Mesothelial cell of epicardium (in vitro differentiated cells): ENCODE results near the gene VPS33B. TPM values are rescaled to one million over a fixed set of nuclear protein-coding genes. Genes with fewer than 3 reads are reported as not detected.

Source experiments
- DNase-seq, 2 experiments: peaks; one replicate each; pipeline ENCODE4 v3.0.0; 2021; ENCODE audit warnings: low spot score in 2 of 2; ENCODE audit not compliant: unreplicated experiment in 2 of 2
- H3K27ac Mint-ChIP-seq: 2 replicates; pipeline ENCODE4 v1.8.0; 2021; ENCODE audit warnings: mixed read lengths
- H3K27me3 Mint-ChIP-seq: 2 replicates; pipeline ENCODE4 v1.8.0; 2021; ENCODE audit warnings: low read depth, mixed read lengths
- H3K36me3 Mint-ChIP-seq: 2 replicates; pipeline ENCODE4 v1.8.0; 2021; ENCODE audit warnings: mixed read lengths
- H3K4me1 Mint-ChIP-seq: 2 replicates; pipeline ENCODE4 v1.8.0; 2021; ENCODE audit warnings: mixed read lengths
- H3K4me3 Mint-ChIP-seq: 2 replicates; pipeline ENCODE4 v1.8.0; 2021; ENCODE audit warnings: mild to moderate bottlenecking, moderate library complexity, mixed read lengths
- H3K9me3 Mint-ChIP-seq: 2 replicates; pipeline ENCODE4 v1.8.0; 2021; ENCODE audit warnings: mixed read lengths
- total RNA-seq: library from RNA; stranded (reverse); gene quantifications from 3 replicates; pipeline ENCODE4 v1.2.1, GENCODE V29; 2021
- TF ChIP-seq, protein P1 (sequence below): fragments of 200-600 bp; sonication (generic); IDR thresholded peaks from one replicate; pipeline ENCODE4 v1.5.0; 2021; ENCODE audit warnings: antibody characterized with exemption; ENCODE audit not compliant: unreplicated experiment

Gene VPS33B
- 21.7 to 26.2 TPM (median 25.2 TPM) in 3 replicates for total RNA-seq

DNA sequence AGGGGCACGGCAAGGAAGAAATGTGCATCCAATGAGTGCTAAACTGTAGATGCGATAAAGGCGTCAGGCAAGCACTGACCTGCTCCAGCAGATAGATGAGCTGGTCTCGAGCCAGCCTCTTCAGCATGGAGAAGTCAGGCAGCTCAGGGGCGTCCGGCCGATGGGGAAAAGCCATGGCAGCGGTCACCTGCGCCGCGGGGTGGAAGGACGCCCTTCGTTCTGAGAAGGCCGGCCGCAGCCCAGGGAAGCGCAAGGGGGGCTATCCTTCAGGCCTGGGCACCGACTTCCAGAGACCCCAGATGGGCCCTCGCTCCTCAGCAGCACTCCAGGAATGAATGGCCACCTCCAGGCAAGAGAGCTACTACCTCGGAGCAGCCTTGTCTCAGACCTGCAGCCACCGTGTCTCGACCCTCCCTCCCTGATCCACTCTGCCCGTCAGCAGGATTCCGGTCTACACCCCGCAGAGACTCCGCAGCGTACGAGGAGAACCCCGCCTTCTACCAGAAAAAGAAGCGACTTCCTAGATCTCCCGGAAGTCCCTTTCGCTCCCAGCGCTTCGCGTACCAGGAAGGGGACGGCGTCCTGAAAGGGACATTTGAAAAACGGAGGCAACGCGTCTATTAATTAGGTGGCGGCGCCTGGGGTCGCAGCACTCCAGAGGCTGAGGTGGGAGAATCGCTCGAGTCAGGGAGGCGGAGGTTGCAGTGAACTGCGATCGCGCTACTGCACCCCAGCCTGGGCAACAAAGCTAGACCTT, at the start of gene VPS33B:
TSS of gene VPS33B (minus strand) at position 520 of the 757 bp plus-strand sequence. CDS start at position 175, 345 bp downstream.
- Mint-ChIP-seq H3K27ac (peak within 1 kb of the TSS; percentile 90), H3K36me3 (no peaks in the 10 kb centered on the region), H3K27me3 (no peaks in the 10 kb centered on the region), H3K4me3 (peak within 1 kb of the TSS; percentile 95), H3K9me3 (no peaks in the 10 kb centered on the region), H3K4me1 (peaks cover 21% of the 10 kb centered on the region)
- peak; percentile 41 to 73 for DNase-seq
- TF ChIP-seq, protein P1, sequence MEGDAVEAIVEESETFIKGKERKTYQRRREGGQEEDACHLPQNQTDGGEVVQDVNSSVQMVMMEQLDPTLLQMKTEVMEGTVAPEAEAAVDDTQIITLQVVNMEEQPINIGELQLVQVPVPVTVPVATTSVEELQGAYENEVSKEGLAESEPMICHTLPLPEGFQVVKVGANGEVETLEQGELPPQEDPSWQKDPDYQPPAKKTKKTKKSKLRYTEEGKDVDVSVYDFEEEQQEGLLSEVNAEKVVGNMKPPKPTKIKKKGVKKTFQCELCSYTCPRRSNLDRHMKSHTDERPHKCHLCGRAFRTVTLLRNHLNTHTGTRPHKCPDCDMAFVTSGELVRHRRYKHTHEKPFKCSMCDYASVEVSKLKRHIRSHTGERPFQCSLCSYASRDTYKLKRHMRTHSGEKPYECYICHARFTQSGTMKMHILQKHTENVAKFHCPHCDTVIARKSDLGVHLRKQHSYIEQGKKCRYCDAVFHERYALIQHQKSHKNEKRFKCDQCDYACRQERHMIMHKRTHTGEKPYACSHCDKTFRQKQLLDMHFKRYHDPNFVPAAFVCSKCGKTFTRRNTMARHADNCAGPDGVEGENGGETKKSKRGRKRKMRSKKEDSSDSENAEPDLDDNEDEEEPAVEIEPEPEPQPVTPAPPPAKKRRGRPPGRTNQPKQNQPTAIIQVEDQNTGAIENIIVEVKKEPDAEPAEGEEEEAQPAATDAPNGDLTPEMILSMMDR, result no peak

DNA sequence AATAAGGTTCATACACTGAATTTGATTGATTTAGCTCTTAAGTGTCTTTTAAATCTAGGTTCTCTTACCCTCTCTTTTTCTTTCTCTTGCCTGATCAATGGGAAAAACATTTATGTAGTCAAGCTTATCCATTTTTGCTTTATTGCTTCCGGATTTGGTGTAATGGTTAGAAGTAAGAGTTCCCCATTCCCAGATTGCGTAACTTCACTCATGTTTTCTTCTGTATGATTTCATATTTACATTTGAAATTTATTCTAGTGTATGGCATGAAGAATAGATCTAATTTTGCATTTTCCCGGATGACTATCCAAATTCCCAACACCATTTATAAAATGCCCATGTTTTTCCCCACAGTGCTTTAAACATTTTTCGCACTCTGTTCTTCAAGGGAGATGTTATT, 49.8 kb upstream of the VPS33B start:
- no peak overlapping the region for H3K27ac Mint-ChIP-seq
- no peak for DNase-seq
- TF ChIP-seq, protein P1, result no peak
- H3K4me1 Mint-ChIP-seq, result no peaks in the 10 kb centered on the region
- H3K36me3 Mint-ChIP-seq, result no peaks in the 10 kb centered on the region
- H3K4me3 Mint-ChIP-seq, result no peak overlapping the region
- H3K9me3 Mint-ChIP-seq, result no peaks in the 10 kb centered on the region
- peaks cover 39% of the 10 kb centered on the region for H3K27me3 Mint-ChIP-seq

DNA sequence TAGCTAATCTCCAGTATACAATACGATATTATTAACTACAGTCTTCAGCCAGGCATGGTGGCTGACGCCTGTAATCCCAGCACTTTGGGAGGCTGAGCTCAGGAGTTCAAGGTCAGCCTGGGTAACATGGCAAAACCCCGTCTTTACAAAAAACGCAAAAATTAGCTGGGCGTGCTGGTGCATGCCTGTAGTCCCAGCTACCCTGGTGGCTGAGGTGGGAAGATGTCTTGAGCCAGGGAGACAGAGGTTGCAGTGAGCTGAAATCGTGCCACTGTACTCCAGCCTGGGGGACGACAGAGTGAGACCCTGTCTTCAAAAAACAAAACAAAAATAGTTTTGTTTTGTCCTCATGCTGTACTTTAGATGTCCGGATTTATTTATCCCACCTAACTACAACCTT, 48.5 kb upstream of the VPS33B start:
- TF ChIP-seq, protein P1, result no peak
- no peak overlapping the region for H3K27ac Mint-ChIP-seq
- H3K4me3 Mint-ChIP-seq, result no peak overlapping the region
- H3K4me1 Mint-ChIP-seq, result no peaks in the 10 kb centered on the region
- H3K9me3 Mint-ChIP-seq, result no peaks in the 10 kb centered on the region
- no peaks in the 10 kb centered on the region for H3K36me3 Mint-ChIP-seq
- H3K27me3 Mint-ChIP-seq, result peaks cover 52% of the 10 kb centered on the region
- DNase-seq, result no peak

DNA sequence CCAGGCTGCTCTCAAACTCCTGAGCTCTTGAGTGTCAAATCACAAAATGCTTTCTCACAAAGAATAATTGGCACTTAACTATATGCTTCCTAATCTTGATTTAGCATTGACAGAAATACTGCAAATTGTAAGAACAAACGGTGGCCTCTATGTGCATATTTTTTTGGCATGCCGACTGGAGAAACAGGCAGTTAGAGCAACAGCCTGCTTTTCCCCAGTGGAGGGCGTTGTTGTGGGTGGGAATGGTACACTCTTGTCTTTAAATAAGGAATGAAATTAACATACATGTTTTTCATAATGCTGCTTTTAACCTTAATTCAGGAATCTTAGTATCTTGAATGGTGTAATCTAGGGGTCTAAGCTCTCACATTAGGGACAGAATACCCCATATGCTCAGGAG, 46.6 kb upstream of the VPS33B start:
- Mint-ChIP-seq H3K4me3 (no peak overlapping the region), H3K27ac (no peak overlapping the region), H3K9me3 (no peaks in the 10 kb centered on the region), H3K36me3 (no peaks in the 10 kb centered on the region), H3K27me3 (peaks cover 50% of the 10 kb centered on the region), H3K4me1 (no peaks in the 10 kb centered on the region)
- TF ChIP-seq, protein P1, result no peak
- no peak for DNase-seq

DNA sequence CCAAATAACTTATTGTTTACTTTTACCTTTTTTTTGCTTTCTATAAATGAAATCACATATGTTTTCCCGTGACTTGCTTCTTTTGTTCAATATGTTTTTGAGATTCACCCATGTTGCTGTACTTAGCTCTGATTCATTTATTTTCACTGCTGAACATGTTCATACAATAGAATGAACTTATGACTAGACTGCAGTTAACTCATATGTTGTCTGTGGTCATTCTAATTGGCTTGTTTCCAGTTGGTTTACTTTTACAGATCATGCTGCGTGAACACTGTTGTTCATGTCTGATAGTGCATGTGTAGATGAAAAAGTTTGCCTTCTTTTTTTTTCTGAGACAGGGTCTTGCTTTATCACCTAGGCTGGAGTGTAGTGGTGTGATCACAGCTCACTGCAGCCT, 46.0 kb upstream of the VPS33B start:
- H3K9me3 Mint-ChIP-seq, result no peaks in the 10 kb centered on the region
- H3K27ac Mint-ChIP-seq, result no peak overlapping the region
- no peak for DNase-seq
- TF ChIP-seq, protein P1, result no peak
- H3K4me1 Mint-ChIP-seq, result no peaks in the 10 kb centered on the region
- no peaks in the 10 kb centered on the region for H3K36me3 Mint-ChIP-seq
- H3K4me3 Mint-ChIP-seq, result no peak overlapping the region
- H3K27me3 Mint-ChIP-seq, result peaks cover 50% of the 10 kb centered on the region
